ENCODE data around the gene GNG2. TPM values are rescaled to one million over a fixed set of nuclear protein-coding genes. Genes with fewer than 3 reads are reported as not detected.
A peak's percentile ranks its signal among the peaks of the same experiment; 100 is the strongest.

GNG2 gene
- total and polyA plus RNA-seq, 11 donors = 3.1 to 29.2 (median 7.0) TPM

GRCh38 chr14:52005625-52006024 lies 145.2 kb downstream of the GNG2 start:
- intact Hi-C loops (cut with DNase I) = no loop called here
- no peak for DNase-seq
- no peak overlapping the region for H3K4me3 ChIP-seq
- peak overlapping the region in 2 of 12 donors; percentile 12 to 38 for H3K27ac ChIP-seq
- TF ChIP-seq POLR2A (IDR thresholded peaks at IDR 0.05) (no peak), CTCF (IDR thresholded peaks at IDR 0.05) (no peak)
- peaks cover 7 to 62% (median 23%) of the 10 kb centered on the region in 12 donors for H3K4me1 ChIP-seq
- H3K9me3 ChIP-seq = no peaks in the 10 kb centered on the region
- H3K27me3 ChIP-seq = no peaks in the 10 kb centered on the region
- no peak for ATAC-seq
- peaks cover 4 to 100% (median 98%) of the 10 kb centered on the region in 9 donors for H3K36me3 ChIP-seq
- WGBS, 4 donors = 47 to 60% (median 57%) methylated on average over 2 of the region's 2 CpGs

GRCh38 chr14:52006361-52006760 lies 145.9 kb downstream of the GNG2 start:
- no peak for DNase-seq

GRCh38 chr14:52007211-52007610 lies 146.8 kb downstream of the GNG2 start:
- WGBS, 4 donors = 48 to 73% (median 56%) methylated on average over 1 of the region's 1 CpG
- Histone ChIP-seq H3K4me3 (no peak overlapping the region), H3K27me3 (no peaks in the 10 kb centered on the region), H3K27ac (peak overlapping the region in 2 of 12 donors; percentile 22 to 42), H3K4me1 (peaks cover 11 to 67% (median 30%) of the 10 kb centered on the region in 12 donors), H3K36me3 (peaks cover 4 to 100% (median 98%) of the 10 kb centered on the region in 9 donors), H3K9me3 (no peaks in the 10 kb centered on the region)
- intact Hi-C loops (cut with DNase I) = no loop called here
- TF ChIP-seq POLR2A (IDR thresholded peaks at IDR 0.05) (no peak), CTCF (IDR thresholded peaks at IDR 0.05) (no peak)
- no peak for DNase-seq
- ATAC-seq = no peak

More at GRCh38 chr14:52006361-52006760, 145.9 kb downstream of the GNG2 start:
- TF ChIP-seq CTCF (IDR thresholded peaks at IDR 0.05) (no peak), POLR2A (IDR thresholded peaks at IDR 0.05) (no peak)
- ATAC-seq = no peak
- H3K27ac ChIP-seq = peak overlapping the region in 3 of 12 donors; percentile 12 to 38 (median 22)
- H3K36me3 ChIP-seq = peaks cover 4 to 100% (median 98%) of the 10 kb centered on the region in 9 donors
- H3K9me3 ChIP-seq = no peaks in the 10 kb centered on the region
- WGBS, 4 donors = 48 to 67% (median 61%) methylated on average over 3 of the region's 3 CpGs
- no peak overlapping the region for H3K4me3 ChIP-seq
- intact Hi-C loops (cut with DNase I) = no loop called here
- H3K4me1 ChIP-seq = peaks cover 7 to 65% (median 24%) of the 10 kb centered on the region in 12 donors
- H3K27me3 ChIP-seq = no peaks in the 10 kb centered on the region

GRCh38 chr14:52007637-52008036 lies 147.2 kb downstream of the GNG2 start:
- peaks cover 13 to 67% (median 30%) of the 10 kb centered on the region in 12 donors for H3K4me1 ChIP-seq
- intact Hi-C loops (cut with DNase I) = no loop called here
- WGBS, 4 donors = 77 to 88% (median 85%) methylated on average over 1 of the region's 1 CpG
- DNase-seq (no peak), ATAC-seq (no peak)
- TF ChIP-seq CTCF (IDR thresholded peaks at IDR 0.05) = no peak
- TF ChIP-seq POLR2A (IDR thresholded peaks at IDR 0.05) = no peak
- H3K9me3 ChIP-seq = no peaks in the 10 kb centered on the region
- peaks cover 4 to 98% (median 94%) of the 10 kb centered on the region in 9 donors for H3K36me3 ChIP-seq
- no peaks in the 10 kb centered on the region for H3K27me3 ChIP-seq
- no peak overlapping the region for H3K4me3 ChIP-seq
- peak overlapping the region in 1 of 12 donors; percentile 42 for H3K27ac ChIP-seq
